Neuron (in vitro differentiated cells): ENCODE data around the gene SKI.
A peak's percentile ranks its signal among the peaks of the same experiment; 100 is the strongest.

ENCODE experiments used
- H2AFZ ChIP-seq: one replicate; pipeline ENCODE4 v1.6.1; 2013; ENCODE audit warnings: low read depth, mild to moderate bottlenecking, inconsistent platforms, low read length, moderate library complexity
- H3K27me3 ChIP-seq: one replicate; pipeline ENCODE4 v1.6.1; 2013; ENCODE audit warnings: low read length; ENCODE audit not compliant: insufficient read depth
- H3K36me3 ChIP-seq: one replicate; pipeline ENCODE4 v1.6.1; 2013; ENCODE audit warnings: low read length; ENCODE audit not compliant: insufficient read depth
- H3K4me1 ChIP-seq: one replicate; pipeline ENCODE4 v1.6.1; 2013; ENCODE audit warnings: low read length; ENCODE audit not compliant: insufficient read depth
- H3K4me3 ChIP-seq: 2 replicates; pipeline ENCODE4 v1.5.1; 2013; ENCODE audit warnings: mild to moderate bottlenecking, low read length, moderate library complexity
- H3K9me3 ChIP-seq: one replicate; pipeline ENCODE4 v1.6.1; 2013; ENCODE audit warnings: low read length

The SKI gene

GRCh38 chr1:2221271-2221670, 6.8 kb upstream of the SKI start:
- no peak overlapping the region for H2AFZ ChIP-seq
- no peaks in the 10 kb centered on the region for H3K27me3 ChIP-seq
- H3K36me3 ChIP-seq = no peaks in the 10 kb centered on the region
- H3K4me3 ChIP-seq = no peak overlapping the region
- H3K4me1 ChIP-seq = no peaks in the 10 kb centered on the region
- H3K9me3 ChIP-seq = no peaks in the 10 kb centered on the region

GRCh38 chr1:2224170-2224584, 3.9 kb upstream of the SKI start:
- H3K4me3 ChIP-seq = no peak overlapping the region
- H3K4me1 ChIP-seq = peaks cover 3% of the 10 kb centered on the region
- H3K27me3 ChIP-seq = no peaks in the 10 kb centered on the region
- no peaks in the 10 kb centered on the region for H3K36me3 ChIP-seq
- no peaks in the 10 kb centered on the region for H3K9me3 ChIP-seq
- no peak overlapping the region for H2AFZ ChIP-seq

- no peaks in the 10 kb centered on the region for H3K36me3 ChIP-seq
- H2AFZ ChIP-seq = no peak overlapping the region
- peaks cover 3% of the 10 kb centered on the region for H3K4me1 ChIP-seq
- no peaks in the 10 kb centered on the region for H3K9me3 ChIP-seq
- no peaks in the 10 kb centered on the region for H3K27me3 ChIP-seq
- H3K4me3 ChIP-seq = no peak overlapping the region
Measured at GRCh38 chr1:2224631-2225428, 3.3 kb upstream of the SKI start.

GRCh38 chr1:2226525-2227345, 1.4 kb upstream of the SKI start:
- Histone ChIP-seq H2AFZ (no peak overlapping the region), H3K4me1 (peaks cover 12% of the 10 kb centered on the region), H3K27me3 (no peaks in the 10 kb centered on the region), H3K36me3 (no peaks in the 10 kb centered on the region), H3K9me3 (no peaks in the 10 kb centered on the region), H3K4me3 (peak overlapping the region; percentile 76)

- Histone ChIP-seq H3K9me3 (no peaks in the 10 kb centered on the region), H2AFZ (no peak overlapping the region), H3K36me3 (no peaks in the 10 kb centered on the region), H3K4me3 (peak overlapping the region; percentile 76), H3K4me1 (peaks cover 20% of the 10 kb centered on the region), H3K27me3 (no peaks in the 10 kb centered on the region)
Measured at GRCh38 chr1:2227346-2228156, 568 bp upstream of the SKI start.

- Histone ChIP-seq H2AFZ (no peak overlapping the region), H3K36me3 (no peaks in the 10 kb centered on the region), H3K9me3 (no peaks in the 10 kb centered on the region), H3K27me3 (no peaks in the 10 kb centered on the region), H3K4me1 (peaks cover 32% of the 10 kb centered on the region), H3K4me3 (peak overlapping the region; percentile 86)
Measured at GRCh38 chr1:2228694-2229036, 546 bp downstream of the SKI start.

- H3K4me1 ChIP-seq = peaks cover 37% of the 10 kb centered on the region
Measured at GRCh38 chr1:2229037-2229864, 1.1 kb downstream of the SKI start.

GRCh38 chr1:2229911-2230731, 2.0 kb downstream of the SKI start:
- Histone ChIP-seq H3K36me3 (no peaks in the 10 kb centered on the region), H3K9me3 (no peaks in the 10 kb centered on the region), H3K4me3 (peak overlapping the region; percentile 86), H3K4me1 (peaks cover 43% of the 10 kb centered on the region), H2AFZ (no peak overlapping the region), H3K27me3 (no peaks in the 10 kb centered on the region)

More at GRCh38 chr1:2229037-2229864, 1.1 kb downstream of the SKI start:
- Histone ChIP-seq H3K9me3 (no peaks in the 10 kb centered on the region), H3K4me3 (peak overlapping the region; percentile 86), H3K36me3 (no peaks in the 10 kb centered on the region), H3K27me3 (no peaks in the 10 kb centered on the region), H2AFZ (no peak overlapping the region)

- Histone ChIP-seq H3K4me3 (peak overlapping the region; percentile 86), H3K9me3 (no peaks in the 10 kb centered on the region), H3K27me3 (no peaks in the 10 kb centered on the region), H2AFZ (no peak overlapping the region), H3K4me1 (peaks cover 43% of the 10 kb centered on the region), H3K36me3 (no peaks in the 10 kb centered on the region)
Measured at GRCh38 chr1:2230781-2231531, 2.8 kb downstream of the SKI start.

GRCh38 chr1:2231532-2232254, 3.6 kb downstream of the SKI start:
- Histone ChIP-seq H3K36me3 (no peaks in the 10 kb centered on the region), H3K27me3 (no peaks in the 10 kb centered on the region), H3K4me1 (peaks cover 42% of the 10 kb centered on the region), H3K9me3 (no peaks in the 10 kb centered on the region), H3K4me3 (peak overlapping the region; percentile 86), H2AFZ (no peak overlapping the region)
